K562 (cell line): ENCODE data around the gene TMEM154.

Source experiments
- ELF1 ChIP-seq: fragments of 200-800 bp; sonication (Bioruptor generic); IDR thresholded peaks from 2 replicates; pipeline ENCODE4 v1.6.1; 2016; ENCODE audit warnings: missing genetic modification characterization, missing compliant biosample characterization
- FOXK2 ChIP-seq, 2 experiments: fragments of 450-650 bp; IDR thresholded peaks in 1 of 2; conservative IDR thresholded peaks in 1 of 2; 2 replicates each; pipeline ENCODE4 v1.6.1; 2016; ENCODE audit warnings: low read depth in 2 of 2, mild to moderate bottlenecking in 1 of 2
- ZNF282 ChIP-seq: sonication (generic); formaldehyde crosslinking; IDR thresholded peaks from 2 replicates; pipeline ENCODE4 v1.8.1; 2023; ENCODE audit warnings: missing genetic modification reagents
- TF ChIP-seq, protein P1 (sequence below): sonication (generic); formaldehyde crosslinking; IDR thresholded peaks from 2 replicates; pipeline ENCODE4 v1.8.0; 2022; ENCODE audit warnings: mild to moderate bottlenecking, missing genetic modification reagents, borderline replicate concordance

DNA sequence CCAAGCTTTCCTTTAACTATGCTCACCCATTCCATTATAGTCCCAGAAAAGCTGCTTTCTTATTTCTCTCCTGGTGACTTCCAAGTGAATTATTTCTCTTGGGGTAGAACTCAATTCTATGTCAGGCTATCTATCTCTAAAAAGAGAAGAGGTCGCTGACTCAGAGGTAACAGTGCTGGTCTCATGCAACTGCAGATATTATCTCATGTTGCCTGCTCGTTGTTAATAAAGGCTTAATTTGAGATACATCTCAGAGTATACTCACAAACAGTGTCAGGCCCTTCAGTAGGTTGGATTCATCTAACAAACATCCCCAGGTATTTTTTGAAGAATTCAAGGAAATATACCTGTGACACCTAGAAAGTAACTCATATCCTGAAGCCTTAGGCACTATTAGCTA is 2.7 kb downstream of the TMEM154 start:
- no peak for TF ChIP-seq FOXK2 (conservative IDR thresholded peaks at IDR 0.05 in 1 of 2, IDR thresholded peaks at IDR 0.05 in 1 of 2; ENCODE audit: low read depth in 2 of 2)
- TF ChIP-seq ZNF282: no peak
- TF ChIP-seq, protein P1, sequence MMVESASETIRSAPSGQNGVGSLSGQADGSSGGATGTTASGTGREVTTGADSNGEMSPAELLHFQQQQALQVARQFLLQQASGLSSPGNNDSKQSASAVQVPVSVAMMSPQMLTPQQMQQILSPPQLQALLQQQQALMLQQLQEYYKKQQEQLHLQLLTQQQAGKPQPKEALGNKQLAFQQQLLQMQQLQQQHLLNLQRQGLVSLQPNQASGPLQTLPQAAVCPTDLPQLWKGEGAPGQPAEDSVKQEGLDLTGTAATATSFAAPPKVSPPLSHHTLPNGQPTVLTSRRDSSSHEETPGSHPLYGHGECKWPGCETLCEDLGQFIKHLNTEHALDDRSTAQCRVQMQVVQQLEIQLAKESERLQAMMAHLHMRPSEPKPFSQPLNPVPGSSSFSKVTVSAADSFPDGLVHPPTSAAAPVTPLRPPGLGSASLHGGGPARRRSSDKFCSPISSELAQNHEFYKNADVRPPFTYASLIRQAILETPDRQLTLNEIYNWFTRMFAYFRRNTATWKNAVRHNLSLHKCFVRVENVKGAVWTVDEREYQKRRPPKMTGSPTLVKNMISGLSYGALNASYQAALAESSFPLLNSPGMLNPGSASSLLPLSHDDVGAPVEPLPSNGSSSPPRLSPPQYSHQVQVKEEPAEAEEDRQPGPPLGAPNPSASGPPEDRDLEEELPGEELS (CRISPR knock-in tag): no peak
- no peak for TF ChIP-seq ELF1 (tag)
